ENCODE results near the gene IL37.

DNA sequence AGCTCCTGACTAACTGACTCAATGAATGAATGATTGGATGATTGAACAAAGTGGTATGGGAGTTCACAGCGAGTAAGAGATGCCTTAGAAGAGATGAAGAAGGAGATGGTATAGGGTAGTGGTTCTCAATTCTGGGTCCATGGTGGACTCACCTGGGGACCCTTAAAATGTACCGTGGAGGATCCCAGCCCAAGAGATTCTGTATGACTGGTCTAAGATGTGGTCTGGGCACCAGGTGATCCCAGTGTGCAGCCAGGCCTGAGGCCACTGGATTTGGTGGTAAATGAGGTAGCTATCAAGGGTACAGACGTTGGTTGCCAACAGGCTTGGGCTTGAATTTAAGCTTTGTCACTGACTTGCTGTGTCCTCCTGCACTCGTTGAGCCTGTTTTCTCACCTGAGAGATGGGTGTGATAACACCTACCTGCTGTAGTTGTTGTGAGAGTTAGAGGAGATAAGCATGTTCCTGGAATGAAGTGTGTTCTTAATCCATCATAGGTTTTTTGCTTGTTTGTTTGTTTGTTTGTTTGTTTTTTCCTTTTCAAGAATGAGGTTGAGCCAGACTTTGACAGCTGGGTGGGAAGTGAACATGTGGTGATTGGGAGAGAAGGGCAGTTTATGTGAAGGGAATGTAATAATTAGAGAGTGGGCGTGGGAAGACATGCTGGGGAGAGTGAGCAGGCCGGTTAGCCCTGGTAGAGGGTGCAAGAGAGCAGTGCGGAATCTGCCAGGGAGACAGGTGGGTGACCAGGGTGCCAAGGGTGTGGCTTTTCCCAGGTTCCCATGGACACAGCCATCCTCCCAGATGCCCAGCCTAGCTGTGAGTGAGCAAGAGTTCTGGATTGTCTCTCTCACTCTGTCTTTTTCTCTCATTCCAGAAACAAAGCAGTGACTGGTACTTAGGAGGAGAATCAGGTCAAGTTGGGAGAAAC lies 43.0 kb upstream of the IL37 start:
- no peak for TF ChIP-seq POLR2A (IDR thresholded peaks at IDR 0.05)
- TF ChIP-seq, protein P1, sequence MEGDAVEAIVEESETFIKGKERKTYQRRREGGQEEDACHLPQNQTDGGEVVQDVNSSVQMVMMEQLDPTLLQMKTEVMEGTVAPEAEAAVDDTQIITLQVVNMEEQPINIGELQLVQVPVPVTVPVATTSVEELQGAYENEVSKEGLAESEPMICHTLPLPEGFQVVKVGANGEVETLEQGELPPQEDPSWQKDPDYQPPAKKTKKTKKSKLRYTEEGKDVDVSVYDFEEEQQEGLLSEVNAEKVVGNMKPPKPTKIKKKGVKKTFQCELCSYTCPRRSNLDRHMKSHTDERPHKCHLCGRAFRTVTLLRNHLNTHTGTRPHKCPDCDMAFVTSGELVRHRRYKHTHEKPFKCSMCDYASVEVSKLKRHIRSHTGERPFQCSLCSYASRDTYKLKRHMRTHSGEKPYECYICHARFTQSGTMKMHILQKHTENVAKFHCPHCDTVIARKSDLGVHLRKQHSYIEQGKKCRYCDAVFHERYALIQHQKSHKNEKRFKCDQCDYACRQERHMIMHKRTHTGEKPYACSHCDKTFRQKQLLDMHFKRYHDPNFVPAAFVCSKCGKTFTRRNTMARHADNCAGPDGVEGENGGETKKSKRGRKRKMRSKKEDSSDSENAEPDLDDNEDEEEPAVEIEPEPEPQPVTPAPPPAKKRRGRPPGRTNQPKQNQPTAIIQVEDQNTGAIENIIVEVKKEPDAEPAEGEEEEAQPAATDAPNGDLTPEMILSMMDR (IDR thresholded peaks at IDR 0.05): no peak

Measured in gastroesophageal sphincter (tissue), 3 donors.